Measurements from ENCODE around the gene CDCA3.
"Not testable (repeated sequence)": the region's sequence is repeated elsewhere in the genome, so short reads cannot be mapped to it uniquely, and the experiment has no call there.

The CDCA3 gene

GRCh38 chr12:6884539-6884938, 33.5 kb upstream of the CDCA3 start:
- Histone ChIP-seq H3K36me3 (peaks cover 23% of the 10 kb centered on the region), H3K4me3 (ENCODE audit: low read depth in 1 of 2, low read length in 1 of 2) (no peak overlapping the region), H3K9me3 (no peaks in the 10 kb centered on the region), H3K4me1 (ENCODE audit: control insufficient read depth in 1 of 2, insufficient read depth in 1 of 2, low read depth in 1 of 2, low read length in 1 of 2) (peaks cover 18 to 29% of the 10 kb centered on the region in 2 experiments), H3K27me3 (no peaks in the 10 kb centered on the region), H3K27ac (no peak overlapping the region)
- TF ChIP-seq CTCF (IDR thresholded peaks at IDR 0.05): no peak

- Histone ChIP-seq H3K36me3 (peaks cover 23% of the 10 kb centered on the region), H3K27me3 (no peaks in the 10 kb centered on the region), H3K9me3 (no peaks in the 10 kb centered on the region), H3K27ac (no peak overlapping the region), H3K4me1 (ENCODE audit: control insufficient read depth in 1 of 2, insufficient read depth in 1 of 2, low read depth in 1 of 2, low read length in 1 of 2) (peaks cover 19 to 30% of the 10 kb centered on the region in 2 experiments), H3K4me3 (ENCODE audit: low read depth in 1 of 2, low read length in 1 of 2) (no peak overlapping the region)
- no peak for TF ChIP-seq CTCF (IDR thresholded peaks at IDR 0.05)
Measured at GRCh38 chr12:6883683-6884082, 32.6 kb upstream of the CDCA3 start.

- Histone ChIP-seq H3K36me3 (peaks cover 23% of the 10 kb centered on the region), H3K27ac (no peak overlapping the region), H3K9me3 (no peaks in the 10 kb centered on the region), H3K4me1 (ENCODE audit: control insufficient read depth in 1 of 2, insufficient read depth in 1 of 2, low read depth in 1 of 2, low read length in 1 of 2) (peaks cover 19 to 30% of the 10 kb centered on the region in 2 experiments), H3K27me3 (no peaks in the 10 kb centered on the region), H3K4me3 (ENCODE audit: low read depth in 1 of 2, low read length in 1 of 2) (no peak overlapping the region)
- TF ChIP-seq CTCF (IDR thresholded peaks at IDR 0.05): no peak
Measured at GRCh38 chr12:6883252-6883651, 32.2 kb upstream of the CDCA3 start.

- Histone ChIP-seq H3K36me3 (peaks cover 22% of the 10 kb centered on the region), H3K27ac (peak overlapping the region; percentile 29), H3K4me1 (ENCODE audit: control insufficient read depth in 1 of 2, insufficient read depth in 1 of 2, low read depth in 1 of 2, low read length in 1 of 2) (peaks cover 5 to 13% of the 10 kb centered on the region in 2 experiments)
- not testable (repeated sequence) for H3K27me3 ChIP-seq; H3K9me3 ChIP-seq; H3K4me3 ChIP-seq (ENCODE audit: low read depth in 1 of 2, low read length in 1 of 2)
Measured at GRCh38 chr12:6879824-6880223, 28.7 kb upstream of the CDCA3 start.

GRCh38 chr12:6874015-6874368, 22.9 kb upstream of the CDCA3 start:
- peak overlapping the region; percentile 82 to 95 for H3K4me3 ChIP-seq (ENCODE audit: low read depth in 1 of 2, low read length in 1 of 2)
- H3K4me1 ChIP-seq (ENCODE audit: control insufficient read depth in 1 of 2, insufficient read depth in 1 of 2, low read depth in 1 of 2, low read length in 1 of 2): peaks cover 46 to 58% of the 10 kb centered on the region in 2 experiments
- H3K27me3 ChIP-seq, H3K9me3 ChIP-seq: not testable (repeated sequence)
- H3K27ac ChIP-seq: peak overlapping the region; percentile 86
- peaks cover 21% of the 10 kb centered on the region for H3K36me3 ChIP-seq

GRCh38 chr12:6873094-6874014, 22.3 kb upstream of the CDCA3 start, which contains the start of gene SPSB2:
Gene SPSB2 (minus strand): TSS chr12:6873303. CDS start chr12:6872901, 402 bp downstream.
- peak within 1 kb of the TSS; percentile 82 to 95 for H3K4me3 ChIP-seq (ENCODE audit: low read depth in 1 of 2, low read length in 1 of 2)
- peaks cover 53 to 64% of the 10 kb centered on the region in 2 experiments for H3K4me1 ChIP-seq (ENCODE audit: control insufficient read depth in 1 of 2, insufficient read depth in 1 of 2, low read depth in 1 of 2, low read length in 1 of 2)
- peaks cover 21% of the 10 kb centered on the region for H3K36me3 ChIP-seq
- H3K9me3 ChIP-seq: no peaks in the 10 kb centered on the region
- H3K27me3 ChIP-seq: no peaks in the 10 kb centered on the region
- TF ChIP-seq CTCF (IDR thresholded peaks at IDR 0.05): peak; percentile 58
- H3K27ac ChIP-seq: peak within 1 kb of the TSS; percentile 86
